BJ (cell line): ENCODE data around the gene GPR160. TPM values are rescaled to one million over a fixed set of nuclear protein-coding genes. Genes with fewer than 3 reads are reported as not detected.
A peak's percentile ranks its signal among the peaks of the same experiment; 100 is the strongest.

ENCODE experiments used
- CTCF ChIA-PET: fragments of 350-600 bp; formaldehyde crosslinking; extraction: SDS; loops from one replicate; lab custom pipeline; 2021; ENCODE audit warnings: antibody characterized with exemption, inconsistent platforms; lab: Yijun Ruan, JAX
- POLR2A ChIA-PET: fragments of 300-600 bp; sonication (Branson Sonifier 250); formaldehyde crosslinking; extraction: SDS; loops from one replicate; lab custom pipeline; 2021; ENCODE audit warnings: antibody characterized with exemption; lab: Charles Lee
- DNase-seq: peaks from one replicate; pipeline ENCODE4 v3.0.0-alpha.2; 2011; ENCODE audit warnings: low read depth
- H3K27me3 ChIP-seq: 2 replicates; pipeline ENCODE4 v1.6.0; 2011; ENCODE audit warnings: low read length; ENCODE audit not compliant: control insufficient read depth, insufficient read depth
- H3K36me3 ChIP-seq: 2 replicates; pipeline ENCODE4 v1.5.1; 2011; ENCODE audit warnings: low read length; ENCODE audit not compliant: control insufficient read depth, insufficient read depth
- H3K4me3 ChIP-seq: 2 replicates; pipeline ENCODE4 v1.5.1; 2011; ENCODE audit warnings: low read depth, mild to moderate bottlenecking, control low read depth, low read length
- polyA plus RNA-seq: library from polyadenylated mRNA; depleted of rRNA; stranded (reverse); fragments of >200 nt; gene quantifications from 2 replicates; pipeline ENCODE4 v1.2.3, GENCODE V29; 2011
- TF ChIP-seq, protein P1 (sequence below): IDR thresholded peaks from 2 replicates; pipeline ENCODE4 v1.5.1; 2011; ENCODE audit warnings: low read depth, mild to moderate bottlenecking, control low read depth, inconsistent platforms, low read length, moderate library complexity; ENCODE audit not compliant: insufficient read depth

The GPR160 gene
- polyA plus RNA-seq, 1 experiment, result 0.09 TPM

DNA sequence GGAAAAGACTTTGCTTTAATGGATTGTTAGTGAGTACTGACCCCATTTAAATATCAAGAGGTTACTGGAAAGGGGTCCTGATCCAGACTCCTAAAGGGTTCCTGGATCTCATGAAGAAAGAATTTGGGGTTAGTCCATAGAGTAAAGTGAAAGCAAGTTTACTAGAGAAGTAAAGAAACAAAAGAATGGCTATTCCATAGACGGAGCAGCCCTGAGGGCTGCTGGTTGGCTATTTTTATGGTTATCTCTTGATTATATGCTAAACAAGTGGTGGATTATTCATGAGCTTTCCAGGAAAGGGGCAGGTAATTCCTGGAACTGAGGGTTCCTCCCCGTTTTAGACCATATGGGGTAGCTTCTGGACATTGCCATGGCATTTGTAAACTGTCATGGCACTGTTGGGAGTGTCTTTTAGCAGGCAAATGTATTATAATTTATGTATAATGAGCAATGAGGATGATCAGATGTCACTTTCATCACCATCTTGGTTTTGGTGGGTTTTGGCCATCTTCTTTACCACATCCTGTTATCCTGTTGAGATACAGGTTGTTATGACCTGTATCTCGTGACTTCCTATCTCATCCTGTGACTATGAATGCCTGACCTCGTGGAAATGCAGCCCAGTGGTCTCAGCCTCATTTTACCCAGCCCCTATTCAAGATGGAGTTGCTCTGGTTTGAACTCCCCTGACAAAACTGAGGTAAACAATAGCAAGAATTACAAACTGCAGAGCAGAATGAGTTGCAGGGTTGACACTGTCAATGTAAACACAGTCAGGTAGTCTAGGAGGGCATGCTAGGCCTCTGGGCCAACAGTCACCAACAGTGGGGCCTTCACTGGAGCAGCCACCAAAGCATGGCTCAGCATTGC is 10.3 kb upstream of the GPR160 start:
- TF ChIP-seq, protein P1, sequence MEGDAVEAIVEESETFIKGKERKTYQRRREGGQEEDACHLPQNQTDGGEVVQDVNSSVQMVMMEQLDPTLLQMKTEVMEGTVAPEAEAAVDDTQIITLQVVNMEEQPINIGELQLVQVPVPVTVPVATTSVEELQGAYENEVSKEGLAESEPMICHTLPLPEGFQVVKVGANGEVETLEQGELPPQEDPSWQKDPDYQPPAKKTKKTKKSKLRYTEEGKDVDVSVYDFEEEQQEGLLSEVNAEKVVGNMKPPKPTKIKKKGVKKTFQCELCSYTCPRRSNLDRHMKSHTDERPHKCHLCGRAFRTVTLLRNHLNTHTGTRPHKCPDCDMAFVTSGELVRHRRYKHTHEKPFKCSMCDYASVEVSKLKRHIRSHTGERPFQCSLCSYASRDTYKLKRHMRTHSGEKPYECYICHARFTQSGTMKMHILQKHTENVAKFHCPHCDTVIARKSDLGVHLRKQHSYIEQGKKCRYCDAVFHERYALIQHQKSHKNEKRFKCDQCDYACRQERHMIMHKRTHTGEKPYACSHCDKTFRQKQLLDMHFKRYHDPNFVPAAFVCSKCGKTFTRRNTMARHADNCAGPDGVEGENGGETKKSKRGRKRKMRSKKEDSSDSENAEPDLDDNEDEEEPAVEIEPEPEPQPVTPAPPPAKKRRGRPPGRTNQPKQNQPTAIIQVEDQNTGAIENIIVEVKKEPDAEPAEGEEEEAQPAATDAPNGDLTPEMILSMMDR, result no peak
- ChIA-PET CTCF (interaction anchor here (0.6 kb wide), 1 partner anchor 21 kb away, joined by 3 read pairs; no protein-coding TSS in a partner anchor), POLR2A (no interaction called here)
- Histone ChIP-seq H3K27me3 (peaks cover 1% of the 10 kb centered on the region; the same call in 1 of the 2 replicates), H3K4me3 (no peak overlapping the region), H3K36me3 (no peaks in the 10 kb centered on the region)
- DNase-seq, result no peak

DNA sequence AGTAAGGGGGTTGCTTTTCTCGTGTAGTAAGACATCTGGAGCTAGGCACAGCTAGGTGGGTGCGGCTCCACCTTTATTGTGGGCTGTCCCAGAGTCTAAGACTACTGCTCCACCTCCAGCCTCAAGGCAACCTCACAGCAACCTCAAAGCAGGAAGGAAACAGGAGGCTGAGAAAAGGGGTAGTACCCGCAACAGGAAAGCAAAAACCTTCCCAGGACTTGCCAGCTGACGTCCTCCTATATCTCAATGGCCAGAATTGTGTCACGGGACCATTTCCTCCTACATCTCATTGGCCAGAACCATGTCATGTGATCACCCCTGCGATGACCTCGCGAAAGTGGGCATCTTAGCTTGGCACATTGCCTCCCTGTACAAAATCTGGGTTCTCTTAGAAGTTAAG is 4.3 kb upstream of the GPR160 start:
- H3K4me3 ChIP-seq, result no peak overlapping the region
- TF ChIP-seq, protein P1, result no peak
- DNase-seq, result no peak
- ChIA-PET POLR2A (no interaction called here), CTCF (no interaction called here)
- no peaks in the 10 kb centered on the region for H3K36me3 ChIP-seq
- H3K27me3 ChIP-seq, result peaks cover 8% of the 10 kb centered on the region

DNA sequence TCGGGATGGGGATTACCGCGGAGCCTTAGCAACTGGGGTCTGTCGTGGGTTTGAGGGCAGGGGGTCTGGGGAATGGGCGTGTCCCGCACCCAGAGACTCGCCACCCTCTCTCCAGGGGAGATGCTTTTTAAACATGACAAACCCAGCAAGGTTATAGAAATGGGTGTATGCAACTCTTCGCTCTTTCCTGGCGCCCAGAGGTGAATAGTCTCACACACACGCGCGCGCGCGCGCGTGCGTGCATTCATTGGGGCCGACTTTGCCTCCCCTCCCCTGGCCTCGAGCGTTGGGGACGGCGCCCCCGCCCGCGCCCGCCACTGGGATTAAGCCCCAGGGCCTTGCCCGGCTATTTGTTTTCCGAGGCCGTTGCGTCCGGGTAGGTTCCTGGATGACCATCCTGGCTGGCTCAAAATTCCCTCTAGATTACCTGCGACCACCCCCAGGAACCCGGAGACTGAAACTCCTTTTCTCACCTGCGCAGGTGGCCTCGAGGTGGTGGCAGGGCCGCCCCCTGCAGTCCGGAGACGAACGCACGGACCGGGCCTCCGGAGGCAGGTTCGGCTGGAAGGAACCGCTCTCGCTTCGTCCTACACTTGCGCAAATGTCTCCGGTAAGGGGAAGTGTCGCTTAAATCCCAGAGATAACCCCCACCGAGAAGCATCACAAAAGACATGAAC is 777 bp downstream of the GPR160 start:
- ChIA-PET POLR2A (no interaction called here), CTCF (interaction anchor here (1.3 kb wide), 1 partner anchor 9 kb away, joined by 3 read pairs; no protein-coding TSS in a partner anchor)
- peak overlapping the region; percentile 35 for H3K4me3 ChIP-seq
- no peak for DNase-seq
- no peaks in the 10 kb centered on the region for H3K36me3 ChIP-seq
- peaks cover 21% of the 10 kb centered on the region for H3K27me3 ChIP-seq
- TF ChIP-seq, protein P1, result no peak

DNA sequence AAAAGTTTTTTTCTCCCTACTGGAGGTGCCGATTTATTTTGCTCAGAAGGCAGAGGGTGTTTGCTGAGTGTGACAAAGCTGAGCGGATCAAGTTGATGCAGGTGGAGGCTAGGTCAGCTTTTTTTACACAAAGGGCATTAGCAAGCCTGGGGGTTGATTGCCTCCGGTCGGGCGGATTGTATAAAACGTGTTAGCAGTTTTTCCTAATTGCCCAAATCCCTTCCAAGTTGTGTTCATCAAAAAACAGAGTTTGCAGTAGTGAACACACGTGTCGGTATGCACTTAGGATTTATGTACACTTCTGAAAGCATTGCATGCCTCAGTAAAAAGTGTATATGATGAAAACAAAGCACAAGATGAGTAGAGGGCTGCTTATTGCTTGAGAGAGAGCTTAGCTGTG is 2.6 kb downstream of the GPR160 start:
- Histone ChIP-seq H3K4me3 (no peak overlapping the region), H3K36me3 (no peaks in the 10 kb centered on the region), H3K27me3 (peaks cover 21% of the 10 kb centered on the region)
- DNase-seq, result no peak
- POLR2A ChIA-PET, result interaction anchor here (0.6 kb wide), 1 partner anchor 26 kb away, joined by 5 read pairs; no protein-coding TSS in a partner anchor
- TF ChIP-seq, protein P1, result no peak
- CTCF ChIA-PET, result interaction anchor here (0.8 kb wide), 1 partner anchor 27 kb away, joined by 3 read pairs; no protein-coding TSS in a partner anchor

DNA sequence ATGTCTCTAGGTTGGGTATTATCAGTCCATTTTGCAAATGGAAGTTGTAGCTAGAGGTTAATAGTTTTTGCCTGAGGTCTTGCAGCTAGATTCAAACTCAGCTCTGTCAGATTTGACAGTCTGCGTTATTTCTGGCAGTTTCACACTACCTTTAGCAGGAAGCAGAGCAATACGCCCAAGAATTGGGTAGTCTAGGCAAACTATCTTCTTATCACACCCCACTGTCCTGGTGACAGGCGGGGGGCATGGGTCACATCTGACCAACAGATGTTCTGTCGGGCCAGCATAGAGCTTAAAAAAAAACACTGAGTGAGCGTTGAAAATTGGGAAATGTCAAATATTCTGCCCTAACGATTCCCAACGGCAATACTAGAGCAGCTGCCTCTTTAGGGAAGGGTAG is 5.7 kb downstream of the GPR160 start:
- Histone ChIP-seq H3K36me3 (no peaks in the 10 kb centered on the region), H3K4me3 (no peak overlapping the region), H3K27me3 (peaks cover 17% of the 10 kb centered on the region)
- CTCF ChIA-PET, result interaction anchor here (1.2 kb wide), 1 partner anchor 15 kb away, joined by 3 read pairs; no protein-coding TSS in a partner anchor
- no peak for DNase-seq
- TF ChIP-seq, protein P1, result no peak
- POLR2A ChIA-PET, result no interaction called here
